Measurements from ENCODE around the gene TMEM232.
"Not testable (repeated sequence)": the region's sequence is repeated elsewhere in the genome, so short reads cannot be mapped to it uniquely, and the experiment has no call there.

Gene TMEM232

GRCh38 chr5:110681953-110682352 lies 44.5 kb downstream of the TMEM232 start:
- H3K4me1 Mint-ChIP-seq (ENCODE audit: low read depth), result peaks cover 4% of the 10 kb centered on the region
- peaks cover 6% of the 10 kb centered on the region for H3K27me3 Mint-ChIP-seq
- H3K27ac Mint-ChIP-seq, result no peak overlapping the region
- no peak for DNase-seq
- H3K9me3 Mint-ChIP-seq, result no peaks in the 10 kb centered on the region
- H3K36me3 Mint-ChIP-seq (ENCODE audit: low read depth), result no peaks in the 10 kb centered on the region
- no peak overlapping the region for H3K4me3 Mint-ChIP-seq

- DNase-seq, result no peak
- Mint-ChIP-seq H3K4me1 (ENCODE audit: low read depth) (peaks cover 2% of the 10 kb centered on the region), H3K27ac (no peak overlapping the region), H3K36me3 (ENCODE audit: low read depth) (no peaks in the 10 kb centered on the region), H3K9me3 (no peaks in the 10 kb centered on the region), H3K4me3 (no peak overlapping the region), H3K27me3 (peaks cover 6% of the 10 kb centered on the region)
Observed at GRCh38 chr5:110681109-110681508, 45.4 kb downstream of the TMEM232 start.

- not testable (repeated sequence) for H3K36me3 Mint-ChIP-seq (ENCODE audit: low read depth); H3K9me3 Mint-ChIP-seq; H3K27ac Mint-ChIP-seq; H3K4me3 Mint-ChIP-seq; H3K27me3 Mint-ChIP-seq; H3K4me1 Mint-ChIP-seq (ENCODE audit: low read depth); DNase-seq
Observed at GRCh38 chr5:110676554-110676953, 49.9 kb downstream of the TMEM232 start.

GRCh38 chr5:110665184-110665726 lies 61.2 kb downstream of the TMEM232 start:
- DNase-seq, result no peak
- Mint-ChIP-seq H3K4me3 (no peak overlapping the region), H3K27ac (no peak overlapping the region), H3K36me3 (ENCODE audit: low read depth) (no peaks in the 10 kb centered on the region), H3K4me1 (ENCODE audit: low read depth) (no peaks in the 10 kb centered on the region), H3K27me3 (no peaks in the 10 kb centered on the region), H3K9me3 (no peaks in the 10 kb centered on the region)

- Mint-ChIP-seq H3K36me3 (ENCODE audit: low read depth) (no peaks in the 10 kb centered on the region), H3K4me3 (no peak overlapping the region), H3K27ac (no peak overlapping the region), H3K4me1 (ENCODE audit: low read depth) (no peaks in the 10 kb centered on the region), H3K27me3 (no peaks in the 10 kb centered on the region), H3K9me3 (no peaks in the 10 kb centered on the region)
- DNase-seq, result no peak
Observed at GRCh38 chr5:110663525-110663924, 62.9 kb downstream of the TMEM232 start.

GRCh38 chr5:110658006-110658405 lies 68.5 kb downstream of the TMEM232 start:
- H3K4me3 Mint-ChIP-seq, result no peak overlapping the region
- H3K4me1 Mint-ChIP-seq (ENCODE audit: low read depth), result peaks cover 6% of the 10 kb centered on the region
- peaks cover 3% of the 10 kb centered on the region for H3K27me3 Mint-ChIP-seq
- no peaks in the 10 kb centered on the region for H3K36me3 Mint-ChIP-seq (ENCODE audit: low read depth)
- no peak for DNase-seq
- H3K9me3 Mint-ChIP-seq, result no peaks in the 10 kb centered on the region
- H3K27ac Mint-ChIP-seq, result no peak overlapping the region

GRCh38 chr5:110653231-110653970 lies 73.1 kb downstream of the TMEM232 start:
- no peak overlapping the region for H3K27ac Mint-ChIP-seq
- no peaks in the 10 kb centered on the region for H3K36me3 Mint-ChIP-seq (ENCODE audit: low read depth)
- no peak overlapping the region for H3K4me3 Mint-ChIP-seq
- H3K27me3 Mint-ChIP-seq, result peaks cover 5% of the 10 kb centered on the region
- H3K9me3 Mint-ChIP-seq, result no peaks in the 10 kb centered on the region
- no peak for DNase-seq
- peaks cover 6% of the 10 kb centered on the region for H3K4me1 Mint-ChIP-seq (ENCODE audit: low read depth)

- Mint-ChIP-seq H3K27ac (no peak overlapping the region), H3K4me1 (ENCODE audit: low read depth) (no peaks in the 10 kb centered on the region), H3K27me3 (peaks cover 5% of the 10 kb centered on the region), H3K36me3 (ENCODE audit: low read depth) (no peaks in the 10 kb centered on the region), H3K4me3 (no peak overlapping the region), H3K9me3 (no peaks in the 10 kb centered on the region)
- DNase-seq, result no peak
Observed at GRCh38 chr5:110651507-110651906, 75.0 kb downstream of the TMEM232 start.

- H3K9me3 Mint-ChIP-seq, result peaks cover 2% of the 10 kb centered on the region
- peaks cover 2% of the 10 kb centered on the region for H3K4me1 Mint-ChIP-seq (ENCODE audit: low read depth)
- H3K27ac Mint-ChIP-seq, result no peak overlapping the region
- no peaks in the 10 kb centered on the region for H3K36me3 Mint-ChIP-seq (ENCODE audit: low read depth)
- H3K27me3 Mint-ChIP-seq, result peaks cover 9% of the 10 kb centered on the region
- H3K4me3 Mint-ChIP-seq, result no peak overlapping the region
- no peak for DNase-seq
Observed at GRCh38 chr5:110644357-110644756, 82.1 kb downstream of the TMEM232 start.

- DNase-seq, result no peak
- Mint-ChIP-seq H3K27ac (no peak overlapping the region), H3K4me1 (ENCODE audit: low read depth) (peaks cover 9% of the 10 kb centered on the region), H3K4me3 (no peak overlapping the region), H3K36me3 (ENCODE audit: low read depth) (no peaks in the 10 kb centered on the region), H3K27me3 (peaks cover 9% of the 10 kb centered on the region), H3K9me3 (no peaks in the 10 kb centered on the region)
Observed at GRCh38 chr5:110638970-110639902, 87.2 kb downstream of the TMEM232 start.

GRCh38 chr5:110634475-110634874 lies 92.0 kb downstream of the TMEM232 start:
- DNase-seq, result no peak
- no peaks in the 10 kb centered on the region for H3K36me3 Mint-ChIP-seq (ENCODE audit: low read depth)
- H3K27me3 Mint-ChIP-seq, result no peaks in the 10 kb centered on the region
- H3K4me1 Mint-ChIP-seq (ENCODE audit: low read depth), result peaks cover 8% of the 10 kb centered on the region
- no peak overlapping the region for H3K27ac Mint-ChIP-seq
- H3K9me3 Mint-ChIP-seq, result no peaks in the 10 kb centered on the region
- H3K4me3 Mint-ChIP-seq, result no peak overlapping the region

- Mint-ChIP-seq H3K4me1 (ENCODE audit: low read depth) (no peaks in the 10 kb centered on the region), H3K4me3 (no peak overlapping the region), H3K27me3 (no peaks in the 10 kb centered on the region), H3K9me3 (no peaks in the 10 kb centered on the region), H3K27ac (no peak overlapping the region), H3K36me3 (ENCODE audit: low read depth) (no peaks in the 10 kb centered on the region)
- DNase-seq, result no peak
Observed at GRCh38 chr5:110631236-110631635, 95.2 kb downstream of the TMEM232 start.

GRCh38 chr5:110630350-110630749 lies 96.1 kb downstream of the TMEM232 start:
- Mint-ChIP-seq H3K9me3 (no peaks in the 10 kb centered on the region), H3K4me1 (ENCODE audit: low read depth) (no peaks in the 10 kb centered on the region), H3K27ac (no peak overlapping the region), H3K4me3 (no peak overlapping the region), H3K36me3 (ENCODE audit: low read depth) (no peaks in the 10 kb centered on the region), H3K27me3 (no peaks in the 10 kb centered on the region)
- DNase-seq, result no peak

- H3K4me3 Mint-ChIP-seq, result no peak overlapping the region
- no peak overlapping the region for H3K27ac Mint-ChIP-seq
- no peaks in the 10 kb centered on the region for H3K36me3 Mint-ChIP-seq (ENCODE audit: low read depth)
- H3K27me3 Mint-ChIP-seq, result no peaks in the 10 kb centered on the region
- no peak for DNase-seq
- no peaks in the 10 kb centered on the region for H3K4me1 Mint-ChIP-seq (ENCODE audit: low read depth)
- no peaks in the 10 kb centered on the region for H3K9me3 Mint-ChIP-seq
Observed at GRCh38 chr5:110625376-110625999, 101.0 kb downstream of the TMEM232 start.

Data from activated T-cell treated with anti-CD3 and anti-CD28 coated beads, Interleukin-2, amount 50 U/mL, for 24 hours (primary cell).